T-helper 1 cell treated with Interleukin-12 subunit alpha and Interleukin-12 subunit beta and Interleukin-4 antibody, amounts not matched to agents 30 ng/mL and 1 ng/mL, for 36 hours (primary cell): Measurements from ENCODE around the gene TTLL12. TPM values are rescaled to one million over a fixed set of nuclear protein-coding genes. Genes with fewer than 3 reads are reported as not detected.

Source experiments
- intact Hi-C: fragments of 100-400 bp; cut with micrococcal nuclease; formaldehyde crosslinking; loops from one replicate; pipeline ENCODE4 v1.15.1; 2024
- total RNA-seq: library from RNA; stranded (reverse); gene quantifications from 2 replicates; pipeline ENCODE4 v1.2.3, GENCODE V29; 2022

The TTLL12 gene
- total RNA-seq, 1 donor from 2014 or later: 41.1 TPM

GRCh38 chr22:43216738-43217137 is 29.8 kb upstream of the TTLL12 start:
- intact Hi-C loops: no loop called here

- intact Hi-C loops: no loop called here
These were observed 27.0 kb upstream of the TTLL12 start for GRCh38 chr22:43213962-43214361.

GRCh38 chr22:43213051-43213450 is 26.1 kb upstream of the TTLL12 start:
- intact Hi-C loops: no loop called here

- intact Hi-C loops: no loop called here
These were observed 25.6 kb upstream of the TTLL12 start for GRCh38 chr22:43212434-43212952.

- intact Hi-C loops: no loop called here
These were observed 25.1 kb upstream of the TTLL12 start for GRCh38 chr22:43211941-43212433.

GRCh38 chr22:43210631-43211515 is 23.9 kb upstream of the TTLL12 start:
- intact Hi-C loops: no loop called here

- intact Hi-C loops: no loop called here
These were observed 23.0 kb upstream of the TTLL12 start for GRCh38 chr22:43209971-43210370.

- intact Hi-C loops: no loop called here
These were observed 22.6 kb upstream of the TTLL12 start for GRCh38 chr22:43209523-43209890.

- intact Hi-C loops: no loop called here
These were observed 22.0 kb upstream of the TTLL12 start for GRCh38 chr22:43208703-43209522.

- intact Hi-C loops: no loop called here
These were observed 21.1 kb upstream of the TTLL12 start for GRCh38 chr22:43207849-43208702.

GRCh38 chr22:43207386-43207785 is 20.5 kb upstream of the TTLL12 start:
- intact Hi-C loops: no loop called here

- intact Hi-C loops: no loop called here
These were observed 19.7 kb upstream of the TTLL12 start for GRCh38 chr22:43206509-43207161.

GRCh38 chr22:43205748-43206508 is 19.0 kb upstream of the TTLL12 start:
- intact Hi-C loops: no loop called here

- intact Hi-C loops: no loop called here
These were observed 18.3 kb upstream of the TTLL12 start for GRCh38 chr22:43205261-43205691.

- intact Hi-C loops: no loop called here
These were observed 16.6 kb upstream of the TTLL12 start for GRCh38 chr22:43203471-43203981.

GRCh38 chr22:43202756-43203410 is 15.9 kb upstream of the TTLL12 start:
- intact Hi-C loops: no loop called here

- intact Hi-C loops: no loop called here
These were observed 15.4 kb upstream of the TTLL12 start for GRCh38 chr22:43202326-43202725.

- intact Hi-C loops: no loop called here
These were observed 14.7 kb upstream of the TTLL12 start for GRCh38 chr22:43201486-43202219.
